ENCODE measurements around the gene NAP1L2.

- TF ChIP-seq CTCF (IDR thresholded peaks at IDR 0.05) (no peak), POLR2A (IDR thresholded peaks at IDR 0.05) (no peak)
Measured at GRCh38 chrX:73182502-73183114, 32.0 kb downstream of the NAP1L2 start.

All from testis (tissue), 2 donors.